ENCODE data around the gene BCAS3. TPM values are rescaled to one million over a fixed set of nuclear protein-coding genes. Genes with fewer than 3 reads are reported as not detected.
"Not testable (repeated sequence)": the region's sequence is repeated elsewhere in the genome, so short reads cannot be mapped to it uniquely, and the experiment has no call there.

BCAS3 gene
- total RNA-seq, 1 donor from 2014 or later: 30.5 TPM

- Mint-ChIP-seq H3K36me3 (ENCODE audit: low read depth) (peaks cover 15% of the 10 kb centered on the region), H3K9me3 (peaks cover 11% of the 10 kb centered on the region), H3K4me3 (no peak overlapping the region), H3K27me3 (ENCODE audit: low read depth) (no peaks in the 10 kb centered on the region), H3K27ac (ENCODE audit: unreplicated experiment) (no peak overlapping the region), H3K4me1 (no peaks in the 10 kb centered on the region)
- no peak for DNase-seq (ENCODE audit: low read depth, low spot score)
- TF ChIP-seq CTCF (conservative IDR thresholded peaks at IDR 0.05): no peak
Observed at GRCh38 chr17:60863892-60864707, 186.4 kb downstream of the BCAS3 start.

- TF ChIP-seq CTCF (conservative IDR thresholded peaks at IDR 0.05): no peak
- Mint-ChIP-seq H3K36me3 (ENCODE audit: low read depth) (peaks cover 15% of the 10 kb centered on the region), H3K9me3 (peaks cover 11% of the 10 kb centered on the region), H3K4me1 (no peaks in the 10 kb centered on the region), H3K27me3 (ENCODE audit: low read depth) (no peaks in the 10 kb centered on the region), H3K4me3 (no peak overlapping the region), H3K27ac (ENCODE audit: unreplicated experiment) (no peak overlapping the region)
- DNase-seq (ENCODE audit: low read depth, low spot score): no peak
Observed at GRCh38 chr17:60864708-60865005, 187.0 kb downstream of the BCAS3 start.

GRCh38 chr17:60874772-60875171 lies 197.1 kb downstream of the BCAS3 start:
- no peak overlapping the region for H3K4me3 Mint-ChIP-seq
- no peak for TF ChIP-seq CTCF (conservative IDR thresholded peaks at IDR 0.05)
- no peaks in the 10 kb centered on the region for H3K9me3 Mint-ChIP-seq
- H3K27me3 Mint-ChIP-seq (ENCODE audit: low read depth): no peaks in the 10 kb centered on the region
- no peak overlapping the region for H3K27ac Mint-ChIP-seq (ENCODE audit: unreplicated experiment)
- no peak for DNase-seq (ENCODE audit: low read depth, low spot score)
- H3K36me3 Mint-ChIP-seq (ENCODE audit: low read depth): no peaks in the 10 kb centered on the region
- H3K4me1 Mint-ChIP-seq: no peaks in the 10 kb centered on the region

- H3K4me3 Mint-ChIP-seq: peak overlapping the region; percentile 97
- DNase-seq (ENCODE audit: low read depth, low spot score): peak; percentile 7
- H3K9me3 Mint-ChIP-seq; H3K36me3 Mint-ChIP-seq (ENCODE audit: low read depth); H3K27me3 Mint-ChIP-seq (ENCODE audit: low read depth): not testable (repeated sequence)
- H3K27ac Mint-ChIP-seq (ENCODE audit: unreplicated experiment): peak overlapping the region; percentile 100
- peaks cover 19% of the 10 kb centered on the region for H3K4me1 Mint-ChIP-seq
Observed at GRCh38 chr17:60886731-60887613, 209.3 kb downstream of the BCAS3 start.

- Mint-ChIP-seq H3K4me1 (peaks cover 19% of the 10 kb centered on the region), H3K27me3 (ENCODE audit: low read depth) (no peaks in the 10 kb centered on the region), H3K4me3 (peak overlapping the region; percentile 97), H3K36me3 (ENCODE audit: low read depth) (peaks cover 9% of the 10 kb centered on the region), H3K9me3 (no peaks in the 10 kb centered on the region), H3K27ac (ENCODE audit: unreplicated experiment) (peak overlapping the region; percentile 100)
- TF ChIP-seq CTCF (conservative IDR thresholded peaks at IDR 0.05): no peak
- DNase-seq (ENCODE audit: low read depth, low spot score): no peak
Observed at GRCh38 chr17:60887614-60888028, 210.0 kb downstream of the BCAS3 start.
